HG03354 (cell line): Measurements from ENCODE around the gene PHKA2.
"Not testable (repeated sequence)": the region's sequence is repeated elsewhere in the genome, so short reads cannot be mapped to it uniquely, and the experiment has no call there.

Experiments
- ATAC-seq: cut with Tn5 transposase; IDR thresholded peaks from one replicate; pipeline ENCODE4 v1.9.1; 2021; ENCODE audit warnings: mild to moderate bottlenecking; ENCODE audit not compliant: unreplicated experiment, poor library complexity, severe bottlenecking

PHKA2 gene

GRCh38 chrX:18983666-18984380, at the start of gene PHKA2:
TSS of gene PHKA2 (minus strand) at chrX:18984114. CDS start at chrX:18983932, 182 bp downstream.
- peak; percentile 50 for ATAC-seq

- no peak for ATAC-seq
Measured at GRCh38 chrX:19030805-19031204, 46.9 kb upstream of the PHKA2 start.

- no peak for ATAC-seq
Measured at GRCh38 chrX:19028560-19028959, 44.6 kb upstream of the PHKA2 start.

- ATAC-seq = no peak
Measured at GRCh38 chrX:19024366-19024765, 40.5 kb upstream of the PHKA2 start.

- no peak for ATAC-seq
Measured at GRCh38 chrX:19019996-19020395, 36.1 kb upstream of the PHKA2 start.

- no peak for ATAC-seq
Measured at GRCh38 chrX:19017271-19017670, 33.4 kb upstream of the PHKA2 start.

GRCh38 chrX:19016614-19017013, 32.7 kb upstream of the PHKA2 start:
- not testable (repeated sequence) for ATAC-seq

- ATAC-seq = no peak
Measured at GRCh38 chrX:19007868-19008267, 24.0 kb upstream of the PHKA2 start.

GRCh38 chrX:19007011-19007410, 23.1 kb upstream of the PHKA2 start:
- no peak for ATAC-seq

- ATAC-seq = no peak
Measured at GRCh38 chrX:19005909-19006308, 22.0 kb upstream of the PHKA2 start.

- no peak for ATAC-seq
Measured at GRCh38 chrX:19003756-19004155, 19.8 kb upstream of the PHKA2 start.

GRCh38 chrX:18998653-18999052, 14.7 kb upstream of the PHKA2 start:
- ATAC-seq = no peak

- no peak for ATAC-seq
Measured at GRCh38 chrX:18997916-18998315, 14.0 kb upstream of the PHKA2 start.

GRCh38 chrX:18996536-18996935, 12.6 kb upstream of the PHKA2 start:
- ATAC-seq = no peak

GRCh38 chrX:18995221-18995620, 11.3 kb upstream of the PHKA2 start:
- no peak for ATAC-seq

- no peak for ATAC-seq
Measured at GRCh38 chrX:18994713-18995112, 10.8 kb upstream of the PHKA2 start.

- no peak for ATAC-seq
Measured at GRCh38 chrX:18992829-18993228, 8.9 kb upstream of the PHKA2 start.

GRCh38 chrX:18985186-18985435, 1.2 kb upstream of the PHKA2 start:
- peak; percentile 1 for ATAC-seq

- peak; percentile 86 for ATAC-seq
Measured at GRCh38 chrX:18984381-18985185, 669 bp upstream of the PHKA2 start.

GRCh38 chrX:18981124-18981807, 2.6 kb downstream of the PHKA2 start:
- no peak for ATAC-seq

GRCh38 chrX:18980262-18980661, 3.7 kb downstream of the PHKA2 start:
- ATAC-seq = not testable (repeated sequence)
